Activated gamma-delta T cell treated with anti-CD3 and anti-CD28 coated beads, Interleukin-2, amount 50 U/mL, for 16 hours (primary cell): ENCODE results near the gene SCUBE2.

Source experiments
- DNase-seq: peaks from one replicate; pipeline ENCODE4 v3.0.0-alpha.2; 2020; ENCODE audit warnings: low read depth

The SCUBE2 gene

GRCh38 chr11:9074338-9075029 is 16.9 kb downstream of the SCUBE2 start:
- DNase-seq: no peak

GRCh38 chr11:9073466-9074225 is 17.8 kb downstream of the SCUBE2 start:
- DNase-seq: no peak

GRCh38 chr11:9072626-9073176 is 18.7 kb downstream of the SCUBE2 start:
- DNase-seq: no peak

- DNase-seq: no peak
Measured at GRCh38 chr11:9071692-9072091, 19.7 kb downstream of the SCUBE2 start.

GRCh38 chr11:9070749-9071491 is 20.5 kb downstream of the SCUBE2 start:
- no peak for DNase-seq

GRCh38 chr11:9069862-9070470 is 21.4 kb downstream of the SCUBE2 start:
- no peak for DNase-seq

- DNase-seq: no peak
Measured at GRCh38 chr11:9069256-9069655, 22.1 kb downstream of the SCUBE2 start.

- DNase-seq: no peak
Measured at GRCh38 chr11:9066433-9066925, 24.9 kb downstream of the SCUBE2 start.

- no peak for DNase-seq
Measured at GRCh38 chr11:9065607-9066432, 25.6 kb downstream of the SCUBE2 start.

GRCh38 chr11:9061807-9062206 is 29.6 kb downstream of the SCUBE2 start:
- no peak for DNase-seq

GRCh38 chr11:9060700-9061111 is 30.7 kb downstream of the SCUBE2 start:
- no peak for DNase-seq

GRCh38 chr11:9059406-9059805 is 32.0 kb downstream of the SCUBE2 start:
- DNase-seq: no peak

GRCh38 chr11:9057888-9058287 is 33.5 kb downstream of the SCUBE2 start:
- no peak for DNase-seq

- DNase-seq: no peak
Measured at GRCh38 chr11:9057007-9057406, 34.4 kb downstream of the SCUBE2 start.

- DNase-seq: no peak
Measured at GRCh38 chr11:9056467-9056866, 34.9 kb downstream of the SCUBE2 start.

- no peak for DNase-seq
Measured at GRCh38 chr11:9053316-9054035, 37.9 kb downstream of the SCUBE2 start.

- no peak for DNase-seq
Measured at GRCh38 chr11:9052316-9052715, 39.1 kb downstream of the SCUBE2 start.

- no peak for DNase-seq
Measured at GRCh38 chr11:9049959-9050358, 41.4 kb downstream of the SCUBE2 start.

GRCh38 chr11:9047964-9048523 is 43.4 kb downstream of the SCUBE2 start:
- no peak for DNase-seq

- no peak for DNase-seq
Measured at GRCh38 chr11:9046481-9046880, 44.9 kb downstream of the SCUBE2 start.
